ENCODE results near the gene MUC5B. TPM values are rescaled to one million over a fixed set of nuclear protein-coding genes. Genes with fewer than 3 reads are reported as not detected.

The MUC5B gene
- total and polyA plus RNA-seq, 2 of the 13 experiments (the other 11 are each of a cell fraction or from before 2014, with no cell fraction given) = 0.01 TPM; not detected in 1

DNA sequence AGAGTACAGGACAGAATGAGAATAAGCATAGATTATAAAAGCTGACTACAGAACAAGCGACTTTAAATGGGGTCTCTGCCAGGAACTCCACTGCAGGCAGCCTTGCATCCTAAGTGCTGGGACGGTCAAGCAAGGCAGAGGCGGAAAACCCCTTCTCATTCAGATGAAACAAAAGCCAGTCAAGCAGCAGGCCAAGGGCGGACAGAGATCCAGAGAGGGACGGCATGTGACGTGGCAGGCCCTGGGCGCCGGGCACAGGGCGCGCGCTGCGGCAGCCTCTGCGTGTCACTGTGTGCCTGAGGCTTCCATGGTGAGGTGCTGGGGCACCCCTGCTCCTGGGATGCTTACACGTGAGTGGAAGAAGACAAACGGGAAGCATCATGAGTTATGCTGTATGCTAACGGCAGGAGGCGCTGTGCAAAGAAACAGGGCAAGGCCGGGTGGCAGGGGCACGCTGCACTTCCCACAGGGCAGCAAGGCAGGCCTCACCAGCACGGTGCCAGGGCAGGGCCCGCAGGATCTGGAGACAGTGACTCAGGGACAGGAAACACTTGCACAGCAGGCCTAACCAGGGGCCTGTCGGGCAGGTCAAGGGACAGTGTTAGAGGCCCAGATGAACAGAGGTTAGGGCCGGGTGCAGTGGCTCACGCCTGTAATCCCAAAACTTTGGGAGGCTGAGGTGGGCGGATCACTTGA is 80.4 kb downstream of the MUC5B start (continued):
- TF ChIP-seq, protein P1, sequence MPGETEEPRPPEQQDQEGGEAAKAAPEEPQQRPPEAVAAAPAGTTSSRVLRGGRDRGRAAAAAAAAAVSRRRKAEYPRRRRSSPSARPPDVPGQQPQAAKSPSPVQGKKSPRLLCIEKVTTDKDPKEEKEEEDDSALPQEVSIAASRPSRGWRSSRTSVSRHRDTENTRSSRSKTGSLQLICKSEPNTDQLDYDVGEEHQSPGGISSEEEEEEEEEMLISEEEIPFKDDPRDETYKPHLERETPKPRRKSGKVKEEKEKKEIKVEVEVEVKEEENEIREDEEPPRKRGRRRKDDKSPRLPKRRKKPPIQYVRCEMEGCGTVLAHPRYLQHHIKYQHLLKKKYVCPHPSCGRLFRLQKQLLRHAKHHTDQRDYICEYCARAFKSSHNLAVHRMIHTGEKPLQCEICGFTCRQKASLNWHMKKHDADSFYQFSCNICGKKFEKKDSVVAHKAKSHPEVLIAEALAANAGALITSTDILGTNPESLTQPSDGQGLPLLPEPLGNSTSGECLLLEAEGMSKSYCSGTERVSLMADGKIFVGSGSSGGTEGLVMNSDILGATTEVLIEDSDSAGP (CRISPR knock-in tag; IDR thresholded peaks at IDR 0.05; ENCODE audit: borderline replicate concordance) = peak; percentile 50; the same call in 1 of the 2 replicates
- TF ChIP-seq HMGXB4 (CRISPR knock-in tag; IDR thresholded peaks at IDR 0.05; ENCODE audit: borderline replicate concordance in 1 of 2, low read depth in 1 of 2) (peak in 1 of 2 experiments; percentile 56; a peak in 1 of 4 replicates), ZNF550 (CRISPR knock-in tag; IDR thresholded peaks at IDR 0.05; ENCODE audit: borderline replicate concordance) (peak; percentile 79; the same call in 1 of the 2 replicates), ISL2 (CRISPR knock-in tag; IDR thresholded peaks at IDR 0.05) (no peak), SAP130 (CRISPR knock-in tag; IDR thresholded peaks at IDR 0.05; ENCODE audit: low read depth) (peak; percentile 5; the same call in 1 of the 2 replicates), BCLAF1 (IDR thresholded peaks at IDR 0.05) (no peak), ZMYM3 (CRISPR knock-in tag; IDR thresholded peaks at IDR 0.05) (peak; percentile 31; the same call in 1 of the 2 replicates), BHLHE40 (IDR thresholded peaks at IDR 0.05; ENCODE audit: low read length) (no peak), KLF9 (CRISPR knock-in tag; IDR thresholded peaks at IDR 0.05; ENCODE audit: low read depth) (no peak), WIZ (CRISPR knock-in tag; IDR thresholded peaks at IDR 0.05) (no peak), ZNF329 (CRISPR knock-in tag; IDR thresholded peaks at IDR 0.05; ENCODE audit: low read depth) (no peak), DMAP1 (CRISPR knock-in tag; IDR thresholded peaks at IDR 0.05) (0 out of 2 replicates have a peak, but pooled peaks have one; percentile 9), ZNF460 (CRISPR knock-in tag; IDR thresholded peaks at IDR 0.05; ENCODE audit: borderline replicate concordance) (no peak), SNAPC4 (CRISPR knock-in tag; IDR thresholded peaks at IDR 0.05) (no peak), ZKSCAN8 (CRISPR knock-in tag; IDR thresholded peaks at IDR 0.05; ENCODE audit: borderline replicate concordance) (0 out of 2 replicates have a peak, but pooled peaks have one; percentile 6)
- TF ChIP-seq, protein P2, sequence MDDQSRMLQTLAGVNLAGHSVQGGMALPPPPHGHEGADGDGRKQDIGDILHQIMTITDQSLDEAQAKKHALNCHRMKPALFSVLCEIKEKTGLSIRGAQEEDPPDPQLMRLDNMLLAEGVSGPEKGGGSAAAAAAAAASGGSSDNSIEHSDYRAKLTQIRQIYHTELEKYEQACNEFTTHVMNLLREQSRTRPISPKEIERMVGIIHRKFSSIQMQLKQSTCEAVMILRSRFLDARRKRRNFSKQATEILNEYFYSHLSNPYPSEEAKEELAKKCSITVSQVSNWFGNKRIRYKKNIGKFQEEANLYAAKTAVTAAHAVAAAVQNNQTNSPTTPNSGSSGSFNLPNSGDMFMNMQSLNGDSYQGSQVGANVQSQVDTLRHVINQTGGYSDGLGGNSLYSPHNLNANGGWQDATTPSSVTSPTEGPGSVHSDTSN (CRISPR knock-in tag; IDR thresholded peaks at IDR 0.05; ENCODE audit: borderline replicate concordance) = no peak

All from HepG2 (cell line).